ENCODE measurements around the gene DAPP1. TPM values are rescaled to one million over a fixed set of nuclear protein-coding genes. Genes with fewer than 3 reads are reported as not detected.

The DAPP1 gene
- total and polyA plus RNA-seq, 2 of the 4 experiments (the other 2 are of a cell fraction): not detected

GRCh38 chr4:99885063-99885664 is 68.5 kb downstream of the DAPP1 start:
- H3K4me3 ChIP-seq (ENCODE audit: insufficient read depth, low read depth, low read length): no peak overlapping the region
- no peak overlapping the region for H2BK5ac ChIP-seq (ENCODE audit: low read depth, low read length, poor library complexity, severe bottlenecking)
- no peaks in the 10 kb centered on the region for H3K4me1 ChIP-seq (ENCODE audit: control insufficient read depth, insufficient read depth, low read length)
- no peak overlapping the region for H3K4ac ChIP-seq (ENCODE audit: low read depth, low read length)
- H4K8ac ChIP-seq (ENCODE audit: low read depth in 2 of 2, low read length in 2 of 2): no peak overlapping the region
- H3K56ac ChIP-seq (ENCODE audit: extremely low read depth, insufficient read depth, low read length): no peak overlapping the region
- no peak overlapping the region for H3K23ac ChIP-seq (ENCODE audit: low read depth, low read length)
- ChIA-PET CTCF (interaction anchor here (0.6 to 1.0 kb wide), 2 partner anchors 77 to 161 kb away, joined by 3 read pairs; no protein-coding TSS in a partner anchor), POLR2A (ENCODE audit: unreplicated experiment) (interaction anchor here (0.7 kb wide), 1 partner anchor 1215 kb away, joined by 4 read pairs; no protein-coding TSS in a partner anchor)
- H3K9me3 ChIP-seq (ENCODE audit: control insufficient read depth, insufficient read depth, low read length): no peaks in the 10 kb centered on the region
- no peak overlapping the region for H4K91ac ChIP-seq (ENCODE audit: insufficient read depth, low read depth, low read length)
- H2AFZ ChIP-seq (replicated peaks; ENCODE audit: low read length, poor library complexity): no peak overlapping the region
- no peak overlapping the region for H3K4me2 ChIP-seq (ENCODE audit: low read depth, low read length)
- H3K79me1 ChIP-seq (ENCODE audit: low read depth in 1 of 2, low read length in 2 of 2): peaks cover 0 to 17% of the 10 kb centered on the region in 2 experiments; a peak in 3 of 4 replicates
- DNase-seq (peak; percentile 38), ATAC-seq (ENCODE audit: low read depth) (no peak)
- no peak overlapping the region for H3K27ac ChIP-seq (ENCODE audit: insufficient read depth, low read length)
- H2BK15ac ChIP-seq (ENCODE audit: low read depth, low read length): no peak overlapping the region
- no peak overlapping the region for H3K18ac ChIP-seq (ENCODE audit: low read depth, low read length)
- BruUV-seq (replicated peaks): no TSS peak
- H2AK9ac ChIP-seq (replicated peaks; ENCODE audit: low read depth, low read length, poor library complexity): no peak overlapping the region
- no peaks in the 10 kb centered on the region for H3K9me1 ChIP-seq (ENCODE audit: insufficient read depth, low read length)
- in situ Hi-C loops (cut with MboI; ENCODE audit: low sequenced_read_pairs): loop anchor here (10.0 kb wide), 1 partner anchor 320 kb away; the partner anchor contains the start of gene TRMT10A
- TF ChIP-seq MAFK (IDR thresholded peaks at IDR 0.05; ENCODE audit: low read depth, low read length): no peak
- TF ChIP-seq CTCF (conservative IDR thresholded peaks at IDR 0.05; ENCODE audit: low read depth, low read length): peak; percentile 45
- peak; percentile 58 for TF ChIP-seq RAD21 (IDR thresholded peaks at IDR 0.05; ENCODE audit: low read length)
- no peak for TF ChIP-seq RFX5 (IDR thresholded peaks at IDR 0.05; ENCODE audit: low read depth, low read length)
- no peaks in the 10 kb centered on the region for H3K27me3 ChIP-seq (ENCODE audit: control insufficient read depth, insufficient read depth, low read length)
- dilution Hi-C loops (cut with HindIII; ENCODE audit: low sequenced_read_pairs, unreplicated experiment): no loop called here
- H2BK120ac ChIP-seq (ENCODE audit: low read depth, low read length): no peak overlapping the region
- peaks cover 4% of the 10 kb centered on the region; the same call in 1 of the 2 replicates for H4K20me1 ChIP-seq (ENCODE audit: insufficient read depth, low read length)
- H3K14ac ChIP-seq (replicated peaks; ENCODE audit: low read depth, low read length): no peak overlapping the region
- WGBS, 2 experiments (ENCODE audit: extremely low coverage in 2 of 2, insufficient read length in 1 of 2): no CpG with 5 or more reads among the region's 2 CpGs
- no peak overlapping the region for H2BK20ac ChIP-seq (ENCODE audit: low read depth, low read length)
- H3K9ac ChIP-seq (ENCODE audit: low read depth, low read length): no peak overlapping the region
- intact Hi-C loops (cut with micrococcal nuclease): loop anchor here (1.0 to 5.0 kb wide), 2 partner anchors 73 to 324 kb away; no protein-coding TSS in a partner anchor
- peaks cover 14% of the 10 kb centered on the region for H3K36me3 ChIP-seq (ENCODE audit: control insufficient read depth, insufficient read depth, low read length)
- H2AK5ac ChIP-seq (ENCODE audit: low read depth, low read length): no peak overlapping the region
- no peak overlapping the region for H4K5ac ChIP-seq (ENCODE audit: low read depth, low read length)
